ENCODE results near the gene WSB1.
A peak's percentile ranks its signal among the peaks of the same experiment; 100 is the strongest.

Gene WSB1

GRCh38 chr17:27285516-27285915 lies 8.4 kb upstream of the WSB1 start:
- H3K4me1 ChIP-seq (ENCODE audit: control extremely low read depth in 1 of 4, control insufficient read depth in 4 of 4, insufficient read depth in 4 of 4, low read length in 3 of 4) = peaks cover 2 to 6% (median 5%) of the 10 kb centered on the region in 4 experiments
- no peaks in the 10 kb centered on the region for H3K27me3 ChIP-seq (replicated peaks in 2 of 5; ENCODE audit: control insufficient read depth in 4 of 5, insufficient read depth in 5 of 5, low read length in 4 of 5)
- POLR2A ChIA-PET = interaction anchor here (0.6 kb wide), 1 partner anchor 47 kb away, joined by 3 read pairs; no protein-coding TSS in a partner anchor
- CTCF ChIA-PET = no interaction called here
- H3K36me3 ChIP-seq (ENCODE audit: control insufficient read depth in 4 of 4, insufficient read depth in 4 of 4, low read length in 3 of 4) = no peaks in the 10 kb centered on the region
- no peak overlapping the region for H3K4me3 ChIP-seq (ENCODE audit: control insufficient read depth in 1 of 7, extremely low read depth in 1 of 7, insufficient read depth in 4 of 7, low read depth in 2 of 7, low read length in 6 of 7)
- no peak for DNase-seq
- no CpG with 5 or more reads among the region's 2 CpGs for whole genome bisulfite sequencing (ENCODE audit: insufficient coverage)
- H3K27ac ChIP-seq (ENCODE audit: insufficient read depth in 1 of 2, low read depth in 1 of 2, low read length in 2 of 2, poor library complexity in 1 of 2, severe bottlenecking in 2 of 2) = no peak overlapping the region
- no peaks in the 10 kb centered on the region for H3K9me3 ChIP-seq (ENCODE audit: control extremely low read depth in 1 of 5, control insufficient read depth in 4 of 5, insufficient read depth in 2 of 5, low read depth in 1 of 5, low read length in 4 of 5)

- 93% methylated on average over 2 of the region's 2 CpGs for WGBS (ENCODE audit: insufficient coverage)
Observed at GRCh38 chr17:27288183-27288582, 5.7 kb upstream of the WSB1 start.

GRCh38 chr17:27289856-27290255 lies 4.1 kb upstream of the WSB1 start:
- no peaks in the 10 kb centered on the region for H3K36me3 ChIP-seq (ENCODE audit: control insufficient read depth in 4 of 4, insufficient read depth in 4 of 4, low read length in 3 of 4)
- H3K4me3 ChIP-seq (ENCODE audit: control insufficient read depth in 1 of 7, extremely low read depth in 1 of 7, insufficient read depth in 4 of 7, low read depth in 2 of 7, low read length in 6 of 7) = no peak overlapping the region
- H3K4me1 ChIP-seq (ENCODE audit: control extremely low read depth in 1 of 4, control insufficient read depth in 4 of 4, insufficient read depth in 4 of 4, low read length in 3 of 4) = peaks cover 0 to 10% (median 9%) of the 10 kb centered on the region in 4 experiments
- DNase-seq = no peak
- CTCF ChIA-PET = interaction anchor here (0.6 to 1.3 kb wide), 3 partner anchors 9 to 13 kb away, joined by 3 to 6 read pairs (median 3); no protein-coding TSS in a partner anchor
- H3K27ac ChIP-seq (ENCODE audit: insufficient read depth in 1 of 2, low read depth in 1 of 2, low read length in 2 of 2, poor library complexity in 1 of 2, severe bottlenecking in 2 of 2) = no peak overlapping the region
- H3K27me3 ChIP-seq (replicated peaks in 2 of 5; ENCODE audit: control insufficient read depth in 4 of 5, insufficient read depth in 5 of 5, low read length in 4 of 5) = no peaks in the 10 kb centered on the region
- POLR2A ChIA-PET = no interaction called here
- no peaks in the 10 kb centered on the region for H3K9me3 ChIP-seq (ENCODE audit: control extremely low read depth in 1 of 5, control insufficient read depth in 4 of 5, insufficient read depth in 2 of 5, low read depth in 1 of 5, low read length in 4 of 5)

More at GRCh38 chr17:27288183-27288582, 5.7 kb upstream of the WSB1 start:
- Histone ChIP-seq H3K36me3 (ENCODE audit: control insufficient read depth in 4 of 4, insufficient read depth in 4 of 4, low read length in 3 of 4) (no peaks in the 10 kb centered on the region), H3K4me1 (ENCODE audit: control extremely low read depth in 1 of 4, control insufficient read depth in 4 of 4, insufficient read depth in 4 of 4, low read length in 3 of 4) (peaks cover 0 to 7% (median 5%) of the 10 kb centered on the region in 4 experiments), H3K4me3 (ENCODE audit: control insufficient read depth in 1 of 7, extremely low read depth in 1 of 7, insufficient read depth in 4 of 7, low read depth in 2 of 7, low read length in 6 of 7) (no peak overlapping the region), H3K9me3 (ENCODE audit: control extremely low read depth in 1 of 5, control insufficient read depth in 4 of 5, insufficient read depth in 2 of 5, low read depth in 1 of 5, low read length in 4 of 5) (no peaks in the 10 kb centered on the region), H3K27me3 (replicated peaks in 2 of 5; ENCODE audit: control insufficient read depth in 4 of 5, insufficient read depth in 5 of 5, low read length in 4 of 5) (no peaks in the 10 kb centered on the region), H3K27ac (ENCODE audit: insufficient read depth in 1 of 2, low read depth in 1 of 2, low read length in 2 of 2, poor library complexity in 1 of 2, severe bottlenecking in 2 of 2) (no peak overlapping the region)
- no peak for DNase-seq
- CTCF ChIA-PET = interaction anchor here (1.8 kb wide), 1 partner anchor 39 kb away, joined by 4 read pairs; no protein-coding TSS in a partner anchor
- POLR2A ChIA-PET = no interaction called here

- Histone ChIP-seq H3K36me3 (ENCODE audit: control insufficient read depth in 4 of 4, insufficient read depth in 4 of 4, low read length in 3 of 4) (no peaks in the 10 kb centered on the region), H3K9me3 (ENCODE audit: control extremely low read depth in 1 of 5, control insufficient read depth in 4 of 5, insufficient read depth in 2 of 5, low read depth in 1 of 5, low read length in 4 of 5) (no peaks in the 10 kb centered on the region), H3K4me1 (ENCODE audit: control extremely low read depth in 1 of 4, control insufficient read depth in 4 of 4, insufficient read depth in 4 of 4, low read length in 3 of 4) (peaks cover 4 to 16% (median 13%) of the 10 kb centered on the region in 4 experiments), H3K27me3 (replicated peaks in 2 of 5; ENCODE audit: control insufficient read depth in 4 of 5, insufficient read depth in 5 of 5, low read length in 4 of 5) (no peaks in the 10 kb centered on the region), H3K27ac (ENCODE audit: insufficient read depth in 1 of 2, low read depth in 1 of 2, low read length in 2 of 2, poor library complexity in 1 of 2, severe bottlenecking in 2 of 2) (no peak overlapping the region), H3K4me3 (ENCODE audit: control insufficient read depth in 1 of 7, extremely low read depth in 1 of 7, insufficient read depth in 4 of 7, low read depth in 2 of 7, low read length in 6 of 7) (no peak overlapping the region)
- no peak for DNase-seq
- POLR2A ChIA-PET = interaction anchor here (0.7 kb wide), 1 partner anchor 12 kb away, joined by 3 read pairs; no protein-coding TSS in a partner anchor
- 100% methylated on average over 1 of the region's 3 CpGs for WGBS (ENCODE audit: insufficient coverage)
- CTCF ChIA-PET = interaction anchor here (1.3 to 2.7 kb wide), 4 partner anchors 10 to 55 kb away, joined by 3 to 11 read pairs (median 5); no protein-coding TSS in a partner anchor
Observed at GRCh38 chr17:27290916-27291598, 2.9 kb upstream of the WSB1 start.

- H3K27ac ChIP-seq (ENCODE audit: insufficient read depth in 1 of 2, low read depth in 1 of 2, low read length in 2 of 2, poor library complexity in 1 of 2, severe bottlenecking in 2 of 2) = peak overlapping the region; percentile 95 to 99
- peaks cover 0 to 4% (median under 1%) of the 10 kb centered on the region in 4 experiments for H3K36me3 ChIP-seq (ENCODE audit: control insufficient read depth in 4 of 4, insufficient read depth in 4 of 4, low read length in 3 of 4)
- POLR2A ChIA-PET = interaction anchor here (0.6 to 1.8 kb wide), 7 partner anchors 25 to 59 kb away, joined by 3 to 8 read pairs (median 4); no protein-coding TSS in a partner anchor
- peak overlapping the region in 6 of 7 experiments; percentile 46 to 100 (median 96) for H3K4me3 ChIP-seq (ENCODE audit: control insufficient read depth in 1 of 7, extremely low read depth in 1 of 7, insufficient read depth in 4 of 7, low read depth in 2 of 7, low read length in 6 of 7)
- DNase-seq = no peak
- no peaks in the 10 kb centered on the region for H3K27me3 ChIP-seq (replicated peaks in 2 of 5; ENCODE audit: control insufficient read depth in 4 of 5, insufficient read depth in 5 of 5, low read length in 4 of 5)
- CTCF ChIA-PET = interaction anchor here (0.6 to 2.7 kb wide), 9 partner anchors 10 to 1518 kb away, joined by 3 to 11 read pairs (median 4); no protein-coding TSS in a partner anchor
- no peaks in the 10 kb centered on the region for H3K9me3 ChIP-seq (ENCODE audit: control extremely low read depth in 1 of 5, control insufficient read depth in 4 of 5, insufficient read depth in 2 of 5, low read depth in 1 of 5, low read length in 4 of 5)
- peaks cover 11 to 35% (median 24%) of the 10 kb centered on the region in 4 experiments for H3K4me1 ChIP-seq (ENCODE audit: control extremely low read depth in 1 of 4, control insufficient read depth in 4 of 4, insufficient read depth in 4 of 4, low read length in 3 of 4)
- 89% methylated on average over 15 of the region's 15 CpGs for WGBS (ENCODE audit: insufficient coverage)
Observed at GRCh38 chr17:27293359-27293897, 486 bp upstream of the WSB1 start.

- peak overlapping the region; percentile 73 to 100 (median 98) for H3K4me3 ChIP-seq (ENCODE audit: control insufficient read depth in 1 of 7, extremely low read depth in 1 of 7, insufficient read depth in 4 of 7, low read depth in 2 of 7, low read length in 6 of 7)
- H3K27me3 ChIP-seq (replicated peaks in 2 of 5; ENCODE audit: control insufficient read depth in 4 of 5, insufficient read depth in 5 of 5, low read length in 4 of 5) = no peaks in the 10 kb centered on the region
- DNase-seq = peak; percentile 71 to 89 (median 83)
- H3K36me3 ChIP-seq (ENCODE audit: control insufficient read depth in 4 of 4, insufficient read depth in 4 of 4, low read length in 3 of 4) = peaks cover 0 to 4% (median under 1%) of the 10 kb centered on the region in 4 experiments
- ChIA-PET CTCF (interaction anchor here (0.8 to 2.3 kb wide), 8 partner anchors 9 to 305 kb away, joined by 3 to 9 read pairs (median 4); no protein-coding TSS in a partner anchor), POLR2A (interaction anchor here (0.6 to 1.8 kb wide), 11 partner anchors 9 to 278 kb away, joined by 3 to 8 read pairs (median 4); no protein-coding TSS in a partner anchor)
- no peaks in the 10 kb centered on the region for H3K9me3 ChIP-seq (ENCODE audit: control extremely low read depth in 1 of 5, control insufficient read depth in 4 of 5, insufficient read depth in 2 of 5, low read depth in 1 of 5, low read length in 4 of 5)
- peaks cover 11 to 47% (median 30%) of the 10 kb centered on the region in 4 experiments for H3K4me1 ChIP-seq (ENCODE audit: control extremely low read depth in 1 of 4, control insufficient read depth in 4 of 4, insufficient read depth in 4 of 4, low read length in 3 of 4)
- WGBS (ENCODE audit: insufficient coverage) = under 1% methylated on average over 14 of the region's 21 CpGs
- H3K27ac ChIP-seq (ENCODE audit: insufficient read depth in 1 of 2, low read depth in 1 of 2, low read length in 2 of 2, poor library complexity in 1 of 2, severe bottlenecking in 2 of 2) = peak overlapping the region; percentile 95 to 99
Observed at GRCh38 chr17:27294689-27295630, 1.0 kb downstream of the WSB1 start.
